Left renal cortex interstitium (tissue), 4 donors: ENCODE data around the gene SOX10. TPM values are rescaled to one million over a fixed set of nuclear protein-coding genes. Genes with fewer than 3 reads are reported as not detected.

Source experiments
- DNase-seq, 4 donors: peaks; one replicate each; pipeline ENCODE4 v3.0.0-alpha.2; 2013; ENCODE audit warnings: low read depth in 4 of 4, low spot score in 2 of 4, missing footprints in 1 of 4
- polyA plus RNA-seq, 4 donors: library from polyadenylated mRNA; unstranded; fragments of 120-200 nt; gene quantifications; one replicate each; pipeline ENCODE4 v1.2.1, GENCODE V29; 2013; ENCODE audit not compliant: insufficient read length in 4 of 4

The SOX10 gene
- polyA plus RNA-seq, 4 donors: 1.0 to 2.1 (median 1.2) TPM

DNA sequence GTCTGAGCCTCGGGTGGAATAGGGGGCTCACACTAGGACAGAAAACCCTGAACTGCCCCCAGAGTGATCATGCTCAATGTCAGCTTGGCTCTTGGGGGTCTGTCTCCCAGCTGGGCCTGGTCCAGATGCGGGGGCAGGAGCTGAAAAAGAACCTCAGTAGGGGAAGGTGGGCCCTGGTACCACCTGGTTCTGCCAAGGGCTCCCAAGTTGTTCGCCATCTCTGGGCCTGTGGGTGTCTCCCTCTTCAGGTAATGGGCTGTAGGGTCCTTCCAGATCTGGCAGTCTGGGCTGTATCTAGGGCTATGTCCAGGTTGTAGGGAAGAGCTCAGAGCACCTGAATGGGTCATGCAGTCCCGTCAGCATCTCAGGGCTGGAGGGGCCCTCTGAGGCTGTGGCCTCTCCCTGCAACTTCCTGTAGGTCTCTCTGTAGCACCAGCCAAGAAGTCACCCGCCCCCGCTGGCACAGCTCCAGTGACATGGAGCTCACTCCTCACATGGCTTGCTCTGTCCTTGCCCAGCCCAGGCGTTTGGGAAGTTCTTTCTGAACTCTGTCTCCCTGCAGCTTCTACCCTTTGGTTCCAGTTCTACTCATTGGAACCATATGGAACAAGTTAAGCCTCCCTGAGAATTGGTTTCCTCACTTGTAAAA lies 33.0 kb upstream of the SOX10 start:
- DNase-seq: no peak

GRCh38 chr22:38016182-38017151 lies 32.1 kb upstream of the SOX10 start:
- DNase-seq: no peak

- DNase-seq: no peak
These were observed 29.7 kb upstream of the SOX10 start for GRCh38 chr22:38014083-38014482.

- DNase-seq: no peak
These were observed 28.3 kb upstream of the SOX10 start for GRCh38 chr22:38012604-38013072.

DNA sequence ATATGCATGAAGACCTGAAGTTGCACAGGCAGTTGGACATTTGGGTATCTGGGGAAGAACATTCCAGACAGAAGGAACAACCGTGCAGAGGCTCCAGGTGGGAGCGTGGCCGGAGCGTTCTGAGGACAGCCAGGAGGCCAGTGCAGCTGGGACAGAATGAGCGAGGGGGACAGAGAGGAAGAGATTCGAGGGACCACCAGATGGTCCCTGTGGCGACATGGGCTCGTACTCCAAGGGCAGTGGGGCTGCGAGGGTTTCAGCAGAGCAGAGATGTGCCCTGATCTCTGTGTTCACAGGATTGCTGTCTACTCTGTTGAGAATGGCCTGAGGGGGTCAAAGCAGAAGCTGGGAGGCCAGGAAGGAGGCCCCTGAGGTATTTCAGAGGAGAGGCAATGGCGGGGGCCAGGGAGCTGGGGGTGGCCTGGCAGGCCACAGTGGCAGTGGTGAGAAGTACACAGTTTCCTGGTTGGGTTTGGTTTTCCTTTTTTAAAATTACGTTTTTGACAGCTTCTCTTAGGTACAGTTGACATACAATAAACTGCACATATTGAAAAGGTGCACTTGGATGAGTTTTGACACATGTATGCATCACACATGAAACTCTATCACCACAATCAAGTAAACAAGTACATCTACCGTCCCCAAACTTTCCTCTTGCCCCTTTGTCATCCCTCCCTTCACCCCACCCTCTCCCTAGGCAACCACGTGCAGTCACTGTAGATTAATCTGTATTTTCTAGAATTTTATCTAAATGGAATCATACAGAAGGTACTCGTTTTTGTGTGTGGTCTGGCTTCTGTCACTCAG lies 24.8 kb upstream of the SOX10 start:
- DNase-seq: no peak

- no peak for DNase-seq
These were observed 23.1 kb upstream of the SOX10 start for GRCh38 chr22:38007330-38007902.

DNA sequence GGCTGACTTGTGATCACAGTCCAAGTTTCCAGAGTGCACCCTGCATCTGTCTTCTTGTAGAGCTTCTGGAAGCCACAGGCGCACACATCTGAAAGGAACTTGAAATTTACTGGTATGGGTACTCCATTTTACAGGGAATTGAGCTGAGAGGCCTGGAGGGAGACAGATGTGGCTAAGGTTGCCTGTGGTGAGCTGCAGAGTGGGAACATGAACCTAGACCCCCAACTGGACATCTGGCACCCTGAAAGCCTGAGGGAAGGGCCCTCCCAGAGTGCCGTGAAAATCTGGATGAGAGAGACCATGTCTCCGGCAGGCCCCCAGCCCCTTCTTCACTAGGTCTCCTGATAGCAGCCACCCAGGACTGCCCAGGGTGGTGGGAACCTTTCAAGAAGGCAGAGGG lies 22.6 kb upstream of the SOX10 start:
- DNase-seq: no peak

DNA sequence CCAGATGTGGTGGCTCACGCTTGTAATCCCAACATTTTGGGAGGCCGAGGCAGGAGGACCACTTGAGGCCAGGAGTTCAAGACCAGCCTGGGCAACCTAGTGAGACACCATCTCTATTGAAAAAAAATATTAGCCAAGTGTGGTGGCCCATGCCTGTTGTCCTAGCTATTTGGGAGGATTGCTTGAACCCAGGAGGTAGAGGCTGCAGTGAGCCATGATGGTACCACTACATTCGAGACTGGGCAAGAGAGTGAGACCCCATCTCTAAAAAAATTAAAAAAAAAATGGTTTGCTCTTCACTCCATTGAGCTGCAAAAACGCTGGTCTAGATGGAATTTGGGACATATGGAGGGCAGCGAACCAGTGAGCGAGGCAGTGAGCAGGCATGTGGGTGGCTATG lies 21.6 kb upstream of the SOX10 start:
- no peak for DNase-seq

DNA sequence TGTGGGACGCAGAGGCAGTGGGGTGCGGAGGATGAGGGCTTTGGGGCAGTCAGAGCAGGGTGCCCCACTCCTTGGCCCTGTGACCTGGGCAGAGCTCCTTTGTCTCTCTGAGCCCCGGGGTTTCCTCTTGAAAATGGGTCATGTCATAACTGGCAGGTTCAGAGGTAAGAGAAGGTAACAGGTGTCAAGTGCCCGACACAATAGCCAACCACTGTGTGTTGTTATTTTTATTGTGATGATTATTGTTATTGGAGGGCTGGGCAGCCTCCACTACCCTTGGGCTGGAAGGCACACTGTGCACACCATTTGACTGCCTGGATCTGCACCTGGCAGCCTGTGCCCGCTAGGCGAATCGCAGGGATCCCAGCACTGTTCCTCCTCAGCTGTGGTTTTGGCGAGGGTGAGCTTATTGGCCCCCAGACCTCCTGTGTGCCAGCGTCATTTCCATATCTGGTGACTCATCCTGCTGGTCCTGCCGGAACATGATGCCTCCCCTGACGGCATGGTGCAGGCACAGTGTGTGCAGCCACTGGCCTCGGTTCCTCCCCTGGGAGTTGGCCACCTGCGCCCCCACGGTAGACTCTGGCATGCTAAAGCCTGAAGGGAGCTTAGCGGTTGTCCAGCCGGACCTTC lies 15.4 kb upstream of the SOX10 start:
- no peak for DNase-seq

- DNase-seq: no peak
These were observed 14.9 kb upstream of the SOX10 start for GRCh38 chr22:37999236-37999635.

- no peak for DNase-seq
These were observed 14.2 kb upstream of the SOX10 start for GRCh38 chr22:37998543-37998942.

DNA sequence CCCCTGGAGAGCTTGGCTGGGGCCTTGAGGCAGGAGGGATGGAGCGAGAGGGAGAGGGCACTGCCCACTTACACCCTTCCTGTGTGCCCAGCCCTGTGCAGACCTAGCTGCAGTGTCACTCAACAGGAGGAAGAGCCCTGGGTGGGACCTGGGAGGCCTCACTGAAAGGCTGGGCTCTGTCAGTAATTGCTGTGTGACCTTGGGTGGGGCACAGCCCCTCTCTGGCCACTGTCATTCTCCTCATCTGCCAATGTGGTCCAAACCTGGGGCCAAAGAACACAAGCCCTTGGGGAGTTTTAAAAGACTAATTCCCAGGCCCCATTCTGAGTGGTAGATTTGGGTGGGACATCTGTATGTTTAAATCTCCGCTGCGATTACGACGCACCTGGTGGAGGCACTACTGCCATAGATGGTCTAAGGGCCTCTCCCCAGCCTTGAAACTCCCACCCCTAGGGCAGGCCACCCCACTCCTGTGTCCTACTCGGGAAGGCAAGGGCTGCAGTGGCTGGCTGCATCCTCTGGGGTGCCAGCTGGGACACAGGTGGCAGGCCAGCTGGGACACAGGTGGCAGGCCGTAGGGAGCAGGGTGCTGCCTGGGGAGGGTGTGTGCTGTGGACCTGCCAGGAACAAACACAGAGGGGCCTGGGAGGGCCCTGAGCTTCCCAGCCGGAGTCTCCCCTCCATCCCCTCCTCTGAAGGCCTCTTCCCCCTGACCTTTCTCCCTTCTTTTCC lies 12.3 kb upstream of the SOX10 start:
- no peak for DNase-seq

- no peak for DNase-seq
These were observed 11.7 kb upstream of the SOX10 start for GRCh38 chr22:37996079-37996478.

DNA sequence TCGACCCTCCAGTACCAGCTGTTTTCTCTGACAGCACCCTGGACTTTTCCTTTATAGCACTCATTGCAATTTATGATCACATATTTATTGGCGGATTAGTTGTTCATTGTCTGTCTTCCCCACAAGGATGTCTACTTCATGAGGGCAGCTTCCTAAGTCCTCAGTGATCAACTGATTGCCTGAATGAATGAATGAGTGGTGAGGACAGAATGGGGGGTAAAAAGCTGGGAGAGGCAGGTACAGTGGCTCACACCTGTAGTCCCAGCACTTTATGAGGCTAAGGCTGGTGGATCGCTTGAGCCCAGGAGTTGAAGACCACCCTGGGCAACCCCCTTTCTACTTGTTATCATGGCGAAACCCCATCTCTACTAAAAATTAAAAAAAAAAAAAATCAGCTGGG lies 11.1 kb upstream of the SOX10 start:
- DNase-seq: no peak

- DNase-seq: no peak
These were observed 10.6 kb upstream of the SOX10 start for GRCh38 chr22:37994982-37995381.

DNA sequence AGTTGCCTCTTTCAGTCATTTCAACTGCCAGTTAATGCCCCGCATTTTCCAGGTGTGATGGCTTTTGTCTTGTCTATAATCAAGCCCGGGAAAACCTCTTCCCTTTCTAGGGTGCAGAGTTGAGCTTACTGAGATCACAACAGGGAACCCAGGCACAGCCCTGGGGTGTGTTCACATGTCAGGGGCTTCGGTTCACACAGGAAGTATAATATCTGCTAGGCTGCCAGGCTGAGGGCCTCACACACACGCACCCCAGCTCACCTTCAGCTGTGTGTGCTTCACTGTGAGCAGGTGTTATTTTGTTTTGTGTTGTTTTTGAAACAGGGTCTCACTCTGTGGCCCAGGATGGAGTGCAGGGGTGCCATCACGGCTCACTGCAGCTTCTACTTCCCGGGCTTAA lies 9.7 kb upstream of the SOX10 start:
- DNase-seq: no peak

GRCh38 chr22:37991731-37992442 lies 7.5 kb upstream of the SOX10 start:
- DNase-seq: no peak

DNA sequence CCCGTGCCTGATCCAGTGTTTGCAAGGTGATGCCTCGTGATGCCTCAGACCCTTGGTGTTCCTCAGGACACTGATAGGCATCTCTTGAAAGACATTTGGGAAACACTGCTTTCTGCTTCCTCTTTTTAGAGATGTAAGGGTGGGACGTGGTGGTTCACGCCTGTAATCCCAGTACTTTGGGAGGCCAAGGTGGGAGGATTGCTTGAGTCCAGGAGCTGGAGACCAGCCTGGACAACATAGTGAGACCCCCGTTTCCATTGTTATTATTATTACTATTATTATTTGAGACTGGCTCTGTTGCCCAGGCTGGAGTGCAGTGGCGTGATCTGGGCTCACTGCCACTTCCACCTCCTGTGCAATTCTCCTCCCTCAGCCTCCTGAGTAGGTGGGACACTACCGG lies 6.5 kb upstream of the SOX10 start:
- DNase-seq: no peak

DNA sequence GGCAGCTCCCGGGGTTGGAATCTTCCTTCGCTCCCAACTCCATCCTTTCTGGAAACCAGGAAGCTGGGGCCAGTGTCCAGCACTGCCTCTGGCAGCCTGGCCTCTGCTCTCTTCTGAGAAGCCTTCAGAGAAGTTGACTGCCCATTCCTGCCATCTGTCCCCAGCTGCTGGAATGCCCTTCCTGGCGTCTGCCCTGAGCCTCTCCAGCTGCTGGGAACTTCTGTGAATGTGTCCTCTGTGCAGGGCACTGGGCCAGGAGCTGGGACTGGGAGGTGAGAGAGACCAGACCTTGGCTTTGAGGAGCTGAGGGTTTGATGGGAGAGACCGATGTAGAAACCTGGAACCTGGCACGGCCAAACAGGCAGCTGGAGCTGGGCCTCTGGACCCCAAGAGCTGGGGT lies 5.9 kb upstream of the SOX10 start:
- no peak for DNase-seq
